Activated gamma-delta T cell (primary cell): ENCODE data around the gene MTA2.

Source experiments
- DNase-seq: peaks from one replicate; lab custom pipeline; 2025; lab: John Stamatoyannopoulos, UW

The MTA2 gene

DNA sequence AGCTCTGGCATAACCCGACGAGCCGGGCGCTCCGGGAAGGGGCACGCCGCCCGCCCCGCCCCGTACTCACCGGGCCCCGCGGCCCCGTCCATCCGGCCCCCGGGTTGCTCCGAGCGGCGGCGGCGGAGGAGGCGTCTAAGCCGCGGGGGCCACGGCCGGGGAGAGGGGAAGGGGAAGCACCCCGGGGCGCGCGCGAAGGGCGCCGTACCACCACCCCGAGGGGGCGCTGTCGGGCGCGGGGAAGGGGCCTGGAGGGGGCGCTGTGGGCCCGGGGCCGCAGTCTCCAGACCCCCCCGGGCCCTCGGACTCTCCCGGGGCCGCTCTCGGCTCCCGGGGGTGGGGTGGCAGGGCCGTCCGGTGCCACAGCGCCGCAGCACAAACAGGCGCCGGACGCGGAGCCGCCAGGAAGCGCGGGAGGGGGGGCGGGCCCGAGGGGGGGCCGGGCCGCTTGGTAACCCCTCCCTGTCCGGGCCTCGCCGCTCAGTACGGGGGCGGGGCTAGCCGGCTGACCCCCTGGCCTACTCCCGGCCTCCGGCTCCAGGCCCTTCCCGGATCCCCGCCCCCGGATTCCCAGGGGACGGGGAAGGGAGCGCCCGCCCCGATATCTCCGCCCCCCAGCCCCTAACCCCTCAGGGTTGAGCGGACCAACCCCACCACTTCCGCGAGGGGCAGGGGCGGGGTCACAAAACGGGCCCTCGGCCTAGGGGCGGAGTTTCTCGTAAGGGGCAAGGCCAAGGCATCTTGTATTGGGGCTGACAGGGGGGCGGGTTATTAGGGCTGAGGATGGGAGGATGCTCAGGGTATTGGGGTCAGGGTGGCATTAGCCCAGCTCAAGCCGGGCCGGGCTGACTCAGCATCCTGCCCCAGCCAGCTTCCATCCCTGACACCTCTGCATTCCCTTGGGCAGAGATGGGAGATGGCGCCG is 11.0 kb upstream of the MTA2 start, which contains the start of the genes EML3 and ROM1:
Gene EML3 (minus strand): TSS at position 410 of the 925 bp plus-strand sequence. CDS start 318 bp downstream, at position 92.
Gene ROM1 (plus strand): TSS at position 892 of the 925 bp plus-strand sequence. CDS start 25 bp downstream, at position 917.
- DNase-seq = peak; percentile 75

- DNase-seq = no peak
These were observed 10.2 kb upstream of the MTA2 start for GRCh38 chr11:62611705-62612365.

DNA sequence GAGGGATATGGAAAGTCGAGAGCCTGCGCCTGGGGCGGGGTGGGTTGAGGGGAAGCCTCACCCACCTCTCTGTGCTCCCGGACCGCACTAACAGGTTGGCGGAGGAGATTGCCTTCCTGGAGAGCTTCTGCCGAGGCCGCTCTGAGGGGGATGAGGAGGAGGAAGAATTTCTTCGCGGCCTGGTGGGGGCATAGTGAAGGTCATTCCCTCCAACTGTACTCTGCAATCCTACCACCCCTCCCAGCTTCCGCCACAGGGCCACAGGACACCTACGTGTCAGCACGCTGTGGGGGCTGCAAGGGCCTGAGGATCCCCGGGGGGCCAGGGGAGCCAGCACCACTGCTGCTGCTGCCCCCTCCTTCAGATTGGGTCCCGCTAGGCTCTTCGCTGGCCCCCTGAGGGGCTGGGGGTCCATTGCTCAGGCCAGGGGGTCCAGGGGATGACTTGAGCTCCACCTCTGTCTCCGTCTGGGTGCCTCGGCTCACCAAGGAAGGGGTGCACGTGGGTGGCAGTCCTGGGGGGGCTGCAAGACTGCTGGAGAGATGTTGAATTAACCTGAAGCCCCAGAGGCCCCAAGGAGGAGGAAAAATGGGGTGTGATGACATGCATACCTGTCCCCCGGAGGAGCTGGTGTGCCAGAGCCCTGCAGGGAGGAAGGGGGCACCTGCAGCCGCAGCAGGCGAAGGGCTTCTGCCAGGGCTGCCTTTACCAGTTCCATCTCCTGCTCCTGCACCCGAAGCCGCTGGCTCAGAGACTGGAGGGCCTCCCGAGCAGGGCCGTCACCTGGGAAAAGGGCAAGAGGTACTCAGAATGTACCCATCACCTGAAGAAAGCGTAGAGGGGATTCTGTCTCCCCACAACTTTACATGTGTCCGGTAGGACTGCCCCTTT is 9.4 kb upstream of the MTA2 start:
- DNase-seq = no peak

GRCh38 chr11:62610403-62610802 is 8.7 kb upstream of the MTA2 start:
- DNase-seq = no peak

- no peak for DNase-seq
These were observed 7.1 kb upstream of the MTA2 start for GRCh38 chr11:62608776-62609175.

GRCh38 chr11:62607714-62608113 is 6.0 kb upstream of the MTA2 start:
- DNase-seq = no peak

DNA sequence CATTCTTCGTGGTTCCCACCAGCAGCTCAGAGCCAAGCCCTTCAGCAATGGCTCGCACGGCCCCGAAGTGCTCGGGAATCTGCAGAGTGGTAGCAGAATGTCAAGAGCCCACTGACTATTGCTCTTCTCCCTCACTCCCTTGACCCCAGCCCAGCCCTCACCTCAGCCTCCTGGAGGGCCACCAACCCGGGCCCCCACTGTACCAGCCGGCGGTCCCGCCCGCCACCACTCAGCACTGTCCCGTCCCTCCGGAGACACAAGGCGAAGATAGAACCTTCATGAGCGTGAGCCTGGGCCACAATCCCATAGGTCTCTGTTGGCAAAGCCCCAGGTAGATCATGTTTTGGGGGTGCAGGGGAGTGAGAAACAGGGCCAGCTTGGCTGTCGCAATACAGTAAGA is 4.2 kb upstream of the MTA2 start:
- no peak for DNase-seq

- DNase-seq = no peak
These were observed 3.8 kb upstream of the MTA2 start for GRCh38 chr11:62605467-62605866.

- DNase-seq = no peak
These were observed 2.9 kb upstream of the MTA2 start for GRCh38 chr11:62604460-62605120.

GRCh38 chr11:62603776-62604299 is 2.2 kb upstream of the MTA2 start:
- no peak for DNase-seq

GRCh38 chr11:62603072-62603408 is 1.4 kb upstream of the MTA2 start:
- no peak for DNase-seq

GRCh38 chr11:62602141-62603071 is 741 bp upstream of the MTA2 start:
- peak; percentile 38 for DNase-seq

DNA sequence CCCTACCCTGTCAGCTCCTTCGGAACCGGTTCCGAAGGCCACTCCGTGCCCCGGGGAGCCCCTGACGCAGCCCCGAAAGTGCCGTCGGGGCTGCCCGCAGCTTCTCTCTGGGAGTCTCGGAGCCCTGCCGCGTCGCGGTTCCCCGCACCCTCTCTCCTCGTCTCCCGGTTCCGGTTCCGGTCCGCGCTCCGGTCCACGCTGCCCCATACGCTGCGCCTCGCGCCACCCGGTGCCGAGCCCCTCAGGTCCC is 618 bp downstream of the MTA2 start:
- DNase-seq = peak; percentile 49

DNA sequence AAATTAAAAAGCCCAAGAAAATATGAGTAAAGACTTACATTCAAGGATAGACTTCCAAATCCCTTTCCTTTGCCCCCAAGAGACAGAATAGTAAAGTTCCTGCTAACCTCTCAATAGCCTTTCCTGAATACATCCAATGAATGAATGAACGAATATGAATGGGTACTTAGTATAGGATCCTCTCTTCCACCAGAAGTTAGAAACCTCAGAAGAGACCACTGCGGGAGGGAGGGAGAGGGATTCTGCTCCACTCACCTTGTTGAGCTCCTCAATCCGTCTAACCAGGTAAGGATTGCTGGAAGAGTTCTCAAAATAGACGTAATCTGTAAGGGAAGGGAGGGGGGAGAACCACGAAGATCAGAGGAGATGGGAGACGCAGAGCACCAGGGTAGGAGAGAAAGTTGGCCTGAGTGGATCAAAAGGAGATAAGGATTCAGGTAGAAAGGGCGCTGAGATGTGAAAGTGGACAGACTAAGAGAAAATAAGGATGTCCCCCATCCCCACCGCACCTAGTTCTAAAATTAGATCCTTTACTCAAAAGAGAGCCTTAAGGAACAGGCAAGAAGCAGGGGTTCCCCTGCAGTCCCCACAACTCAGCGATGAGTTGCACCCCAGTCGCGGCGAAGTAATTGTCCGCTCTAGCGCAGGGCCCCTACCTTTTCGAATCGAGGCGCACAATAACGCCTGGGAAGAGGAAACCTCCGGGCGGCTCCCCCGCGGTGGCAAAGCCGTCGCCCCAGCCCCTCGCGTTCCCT is 1.1 kb downstream of the MTA2 start:
- DNase-seq = no peak

GRCh38 chr11:62599901-62600300 is 1.8 kb downstream of the MTA2 start:
- no peak for DNase-seq

GRCh38 chr11:62599069-62599696 is 2.5 kb downstream of the MTA2 start:
- peak; percentile 27 for DNase-seq

- DNase-seq = no peak
These were observed 6.5 kb downstream of the MTA2 start for GRCh38 chr11:62595124-62595523.

DNA sequence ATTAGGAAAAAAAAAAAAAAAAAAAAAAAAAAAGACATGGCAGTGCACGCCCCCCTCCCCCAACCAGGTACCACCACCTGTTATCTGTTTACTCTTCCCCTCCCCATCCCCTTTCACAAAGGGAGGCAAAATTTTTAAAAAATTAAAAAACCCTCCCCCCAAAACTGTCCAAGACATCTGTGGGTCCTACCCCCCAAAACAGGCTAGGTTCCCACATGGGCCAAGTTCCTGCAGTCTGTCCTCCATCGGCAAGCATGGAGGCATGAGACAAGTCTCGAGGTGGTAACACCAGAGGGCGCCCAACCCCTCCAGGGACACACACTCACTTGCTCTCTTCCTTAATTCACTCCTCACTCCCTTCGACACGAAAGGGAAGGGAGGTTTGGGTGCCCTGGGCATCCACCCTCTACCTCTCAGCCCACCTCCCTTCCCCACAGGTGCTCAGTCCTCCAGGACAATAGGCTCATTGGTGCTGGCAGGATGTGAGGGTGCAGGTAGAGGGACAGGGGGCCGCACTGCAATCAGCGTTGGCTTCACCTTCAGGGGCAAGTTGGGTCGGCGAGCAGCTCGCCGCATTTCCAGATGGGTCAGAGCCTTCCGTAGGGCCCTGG is 8.1 kb downstream of the MTA2 start:
- no peak for DNase-seq

- no peak for DNase-seq
These were observed 8.7 kb downstream of the MTA2 start for GRCh38 chr11:62592989-62593421.
